Loucy (cell line): Measurements from ENCODE around the gene CNTNAP2.
"Not testable (repeated sequence)": the region's sequence is repeated elsewhere in the genome, so short reads cannot be mapped to it uniquely, and the experiment has no call there.

Experiments
- CTCF ChIP-seq: fragments of 200-600 bp; sonication (generic); conservative IDR thresholded peaks from 2 replicates; pipeline ENCODE4 v1.5.1; 2014; ENCODE audit warnings: mild to moderate bottlenecking, antibody characterized with exemption, low read length
- EZH2phosphoT487 ChIP-seq: fragments of 200-600 bp; IDR thresholded peaks from 2 replicates; pipeline ENCODE4 v1.6.1; 2018; ENCODE audit warnings: antibody characterized with exemption, mild to moderate bottlenecking, moderate library complexity, borderline replicate concordance

GRCh38 chr7:148462774-148463173 is 2346.2 kb downstream of the CNTNAP2 start:
- TF ChIP-seq EZH2phosphoT487, CTCF: not testable (repeated sequence)
